LNCAP (cell line): Measurements from ENCODE around the gene ACSF2.

Experiments
- TF ChIP-seq, protein P1 (sequence below): fragments of 450-650 bp; IDR thresholded peaks from 2 replicates; pipeline ENCODE4 v1.5.1; 2017; ENCODE audit warnings: mild to moderate bottlenecking

ACSF2 gene

DNA sequence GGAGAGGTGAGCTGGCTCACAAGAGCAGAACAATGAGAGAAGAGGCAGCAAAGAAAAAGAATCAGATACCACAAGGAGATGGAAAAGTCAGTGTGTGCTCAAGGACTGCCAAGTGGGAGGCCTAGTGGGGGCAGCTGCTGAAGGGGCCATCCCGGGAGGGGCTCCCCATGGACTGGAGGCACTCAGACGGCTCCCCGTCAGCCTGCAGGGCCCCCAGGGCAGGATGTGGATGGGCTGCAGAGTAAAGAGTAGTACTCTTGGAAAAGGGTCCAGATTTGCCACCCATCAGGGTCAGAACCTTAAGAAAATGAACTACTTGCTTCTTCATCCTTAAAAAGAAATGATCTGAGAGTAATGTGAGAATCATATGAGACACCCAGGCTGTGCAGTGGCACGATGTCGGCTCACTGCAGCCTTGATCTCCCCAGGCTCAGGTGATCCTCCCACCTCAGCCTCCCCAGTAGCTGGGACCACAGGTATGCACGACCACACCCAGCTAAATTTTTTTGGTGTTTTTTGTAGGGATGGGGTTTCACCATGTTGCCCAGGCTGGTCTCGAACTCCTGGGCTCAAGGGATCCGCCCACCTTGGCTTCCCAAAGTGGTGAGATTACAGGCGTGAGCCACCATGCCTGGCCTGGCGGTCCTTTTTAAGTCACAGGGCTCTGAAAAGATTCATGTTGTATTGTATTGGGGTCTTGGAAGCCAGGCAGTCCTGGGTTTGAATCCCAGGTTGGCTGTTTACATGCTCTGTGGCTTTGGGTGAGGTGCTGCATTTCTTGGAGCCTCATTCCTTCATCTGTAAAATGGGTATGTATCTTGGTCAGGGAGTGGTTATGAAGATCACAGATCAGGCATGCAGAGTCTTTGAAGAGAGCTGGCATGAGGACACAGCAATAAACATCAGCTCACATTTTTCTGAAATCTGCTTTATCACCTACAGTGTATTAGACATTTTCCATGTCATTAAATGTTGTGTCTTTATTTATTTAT is 15.1 kb downstream of the ACSF2 start:
- TF ChIP-seq, protein P1, sequence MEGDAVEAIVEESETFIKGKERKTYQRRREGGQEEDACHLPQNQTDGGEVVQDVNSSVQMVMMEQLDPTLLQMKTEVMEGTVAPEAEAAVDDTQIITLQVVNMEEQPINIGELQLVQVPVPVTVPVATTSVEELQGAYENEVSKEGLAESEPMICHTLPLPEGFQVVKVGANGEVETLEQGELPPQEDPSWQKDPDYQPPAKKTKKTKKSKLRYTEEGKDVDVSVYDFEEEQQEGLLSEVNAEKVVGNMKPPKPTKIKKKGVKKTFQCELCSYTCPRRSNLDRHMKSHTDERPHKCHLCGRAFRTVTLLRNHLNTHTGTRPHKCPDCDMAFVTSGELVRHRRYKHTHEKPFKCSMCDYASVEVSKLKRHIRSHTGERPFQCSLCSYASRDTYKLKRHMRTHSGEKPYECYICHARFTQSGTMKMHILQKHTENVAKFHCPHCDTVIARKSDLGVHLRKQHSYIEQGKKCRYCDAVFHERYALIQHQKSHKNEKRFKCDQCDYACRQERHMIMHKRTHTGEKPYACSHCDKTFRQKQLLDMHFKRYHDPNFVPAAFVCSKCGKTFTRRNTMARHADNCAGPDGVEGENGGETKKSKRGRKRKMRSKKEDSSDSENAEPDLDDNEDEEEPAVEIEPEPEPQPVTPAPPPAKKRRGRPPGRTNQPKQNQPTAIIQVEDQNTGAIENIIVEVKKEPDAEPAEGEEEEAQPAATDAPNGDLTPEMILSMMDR, result no peak

DNA sequence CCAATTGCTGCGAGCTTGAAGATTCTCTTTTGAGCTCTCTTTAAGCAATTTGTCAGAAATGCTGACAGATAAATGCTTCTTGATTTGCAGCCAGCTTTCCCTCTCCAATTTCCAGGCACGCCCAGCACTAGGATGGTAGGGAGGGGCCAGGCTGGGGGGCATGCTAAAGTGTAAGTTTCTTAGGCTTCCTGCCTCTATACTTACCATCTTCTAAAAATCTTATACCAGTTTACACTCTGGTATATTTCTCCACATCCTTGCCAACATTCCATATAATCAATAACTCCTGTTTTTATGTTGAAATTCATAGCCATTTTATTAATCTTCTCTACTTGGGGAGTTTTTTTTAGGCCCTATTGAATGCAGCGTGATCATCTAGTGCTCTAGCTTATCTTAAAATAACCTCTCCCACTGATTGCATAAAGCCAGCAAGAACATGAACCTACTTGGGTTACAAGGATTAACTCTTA is 17.5 kb downstream of the ACSF2 start:
- TF ChIP-seq, protein P1, result no peak

- TF ChIP-seq, protein P1, result no peak
Observed at GRCh38 chr17:50444841-50445715, 19.1 kb downstream of the ACSF2 start.

DNA sequence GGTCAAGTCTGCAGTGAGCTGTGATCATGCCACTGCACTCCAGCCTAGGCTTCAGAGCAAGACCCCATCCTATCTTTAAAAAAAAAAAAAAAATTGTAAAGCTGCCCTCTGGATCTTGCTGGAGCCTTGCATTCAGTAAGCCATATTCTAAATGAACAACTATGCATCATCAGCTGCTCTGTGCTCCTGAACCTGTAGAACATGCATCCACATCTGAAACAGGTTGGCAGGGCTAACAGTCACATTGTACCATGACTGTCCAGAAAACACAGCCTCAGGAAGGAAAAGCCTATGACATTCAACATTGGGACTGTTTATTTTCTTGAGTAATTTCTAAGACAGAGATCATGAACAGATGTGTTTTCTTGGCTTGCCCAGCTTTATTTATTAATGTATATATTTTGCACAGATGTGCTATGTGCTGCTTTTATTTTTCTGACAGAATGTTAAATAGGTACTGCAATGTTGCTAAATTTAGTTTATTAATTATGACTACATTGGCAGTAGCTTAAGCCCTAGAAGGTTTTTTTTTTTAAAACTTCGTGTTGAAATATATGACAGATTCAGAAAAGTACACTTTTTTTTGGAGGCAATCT is 19.8 kb downstream of the ACSF2 start:
- TF ChIP-seq, protein P1, result no peak

DNA sequence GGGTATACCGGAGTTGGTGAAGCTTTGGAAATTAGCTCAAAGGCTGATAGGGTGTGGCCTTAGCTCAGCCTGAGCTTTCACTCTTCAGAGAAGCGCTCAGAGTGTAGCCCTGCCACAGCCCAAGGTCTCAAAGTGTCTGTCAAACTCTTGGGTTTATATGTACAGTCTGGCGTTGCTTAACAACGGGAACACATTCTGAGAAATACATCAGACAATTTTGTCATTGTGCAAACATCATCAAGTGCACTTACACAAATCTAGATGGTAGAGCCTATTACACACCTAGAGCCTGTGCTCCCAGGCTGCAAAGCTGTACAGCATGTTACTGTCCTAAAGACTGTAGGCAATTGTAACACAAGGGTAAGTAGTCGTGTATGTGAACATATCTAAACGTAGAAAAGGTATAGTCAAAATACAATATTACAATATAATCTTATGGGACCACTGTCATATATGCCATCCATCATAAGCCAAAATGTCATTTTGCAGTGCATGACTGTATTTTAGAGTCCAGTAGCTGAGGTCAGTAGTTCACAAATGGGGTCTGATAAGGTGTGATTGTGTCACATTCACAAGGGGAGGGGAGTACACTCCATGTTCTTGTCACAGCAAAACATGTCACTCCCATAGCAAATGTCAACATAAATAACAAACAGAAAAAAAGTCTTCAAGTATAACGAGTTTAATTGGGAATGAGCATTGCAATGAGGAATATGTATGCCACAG is 22.0 kb downstream of the ACSF2 start:
- TF ChIP-seq, protein P1, result no peak

DNA sequence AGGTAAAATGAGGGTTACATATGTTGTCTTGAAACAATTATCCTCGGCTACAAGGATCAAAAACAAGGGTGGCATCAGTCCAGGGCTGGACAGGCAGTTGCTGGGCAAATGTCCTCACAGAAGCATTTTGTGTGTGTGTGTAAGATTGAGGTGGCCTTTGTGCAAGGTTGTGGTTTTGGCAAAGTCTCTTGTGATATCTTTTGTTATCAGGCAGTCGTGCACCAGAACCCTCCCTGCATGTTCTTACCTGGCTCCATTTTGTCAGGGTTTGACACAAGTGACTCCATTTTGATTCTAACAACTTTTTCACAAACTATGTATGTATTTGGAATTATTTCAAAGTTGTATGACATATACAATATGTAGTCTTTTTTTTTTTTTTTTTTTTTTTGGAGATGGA is 22.6 kb downstream of the ACSF2 start:
- TF ChIP-seq, protein P1, result no peak
